ENCODE measurements around the gene SUSD5.

DNA sequence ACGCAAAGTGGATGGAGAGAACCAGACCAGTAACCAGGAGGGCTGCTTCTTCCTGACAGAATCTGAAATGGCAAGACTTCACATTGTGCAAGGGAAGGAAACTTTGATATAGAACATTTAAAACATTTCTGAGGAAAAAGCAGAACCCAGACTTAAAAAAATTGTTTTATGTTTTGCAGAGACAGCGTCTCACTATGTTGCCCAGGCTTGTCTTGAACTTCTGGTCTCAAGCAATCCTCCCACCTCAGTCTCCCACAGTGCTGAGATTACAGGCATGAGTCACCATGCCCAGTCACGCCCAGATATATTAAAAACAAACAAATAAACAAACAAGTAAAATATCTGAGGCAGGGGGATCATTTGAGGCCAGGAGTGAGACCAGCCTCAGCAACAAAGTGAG is 58.6 kb downstream of the SUSD5 start:
- TF ChIP-seq, protein P1, sequence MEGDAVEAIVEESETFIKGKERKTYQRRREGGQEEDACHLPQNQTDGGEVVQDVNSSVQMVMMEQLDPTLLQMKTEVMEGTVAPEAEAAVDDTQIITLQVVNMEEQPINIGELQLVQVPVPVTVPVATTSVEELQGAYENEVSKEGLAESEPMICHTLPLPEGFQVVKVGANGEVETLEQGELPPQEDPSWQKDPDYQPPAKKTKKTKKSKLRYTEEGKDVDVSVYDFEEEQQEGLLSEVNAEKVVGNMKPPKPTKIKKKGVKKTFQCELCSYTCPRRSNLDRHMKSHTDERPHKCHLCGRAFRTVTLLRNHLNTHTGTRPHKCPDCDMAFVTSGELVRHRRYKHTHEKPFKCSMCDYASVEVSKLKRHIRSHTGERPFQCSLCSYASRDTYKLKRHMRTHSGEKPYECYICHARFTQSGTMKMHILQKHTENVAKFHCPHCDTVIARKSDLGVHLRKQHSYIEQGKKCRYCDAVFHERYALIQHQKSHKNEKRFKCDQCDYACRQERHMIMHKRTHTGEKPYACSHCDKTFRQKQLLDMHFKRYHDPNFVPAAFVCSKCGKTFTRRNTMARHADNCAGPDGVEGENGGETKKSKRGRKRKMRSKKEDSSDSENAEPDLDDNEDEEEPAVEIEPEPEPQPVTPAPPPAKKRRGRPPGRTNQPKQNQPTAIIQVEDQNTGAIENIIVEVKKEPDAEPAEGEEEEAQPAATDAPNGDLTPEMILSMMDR (IDR thresholded peaks at IDR 0.05) = no peak
- TF ChIP-seq POLR2A (IDR thresholded peaks at IDR 0.05) = no peak
